GM18502 (cell line): ENCODE results near the gene PIK3CD.

Experiments used
- ATAC-seq: cut with Tn5 transposase; IDR thresholded peaks from one replicate; pipeline ENCODE4 v1.9.1; 2021; ENCODE audit warnings: mild to moderate bottlenecking; ENCODE audit not compliant: unreplicated experiment, poor library complexity

The PIK3CD gene

DNA sequence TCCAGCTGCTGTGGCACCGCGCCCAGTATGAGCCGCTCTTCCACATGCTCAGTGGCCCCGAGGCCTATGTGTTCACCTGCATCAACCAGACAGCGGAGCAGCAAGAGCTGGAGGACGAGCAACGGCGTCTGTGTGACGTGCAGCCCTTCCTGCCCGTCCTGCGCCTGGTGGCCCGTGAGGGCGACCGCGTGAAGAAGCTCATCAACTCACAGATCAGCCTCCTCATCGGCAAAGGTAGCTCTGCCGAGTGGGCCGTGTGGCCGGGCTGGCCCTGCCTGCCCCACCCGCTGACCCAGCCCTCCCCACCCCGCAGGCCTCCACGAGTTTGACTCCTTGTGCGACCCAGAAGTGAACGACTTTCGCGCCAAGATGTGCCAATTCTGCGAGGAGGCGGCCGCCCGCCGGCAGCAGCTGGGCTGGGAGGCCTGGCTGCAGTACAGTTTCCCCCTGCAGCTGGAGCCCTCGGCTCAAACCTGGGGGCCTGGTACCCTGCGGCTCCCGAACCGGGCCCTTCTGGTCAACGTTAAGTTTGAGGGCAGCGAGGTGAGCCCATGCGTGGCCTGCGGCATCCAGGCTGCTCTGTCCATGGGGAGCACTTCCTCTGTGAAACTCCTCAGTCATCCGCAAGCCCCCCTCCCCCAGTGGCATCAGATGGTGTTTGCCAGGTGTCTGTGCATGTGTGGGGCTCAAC lies 64.2 kb downstream of the PIK3CD start:
- no peak for ATAC-seq

GRCh38 chr1:9716404-9717192 lies 65.1 kb downstream of the PIK3CD start:
- no peak for ATAC-seq

DNA sequence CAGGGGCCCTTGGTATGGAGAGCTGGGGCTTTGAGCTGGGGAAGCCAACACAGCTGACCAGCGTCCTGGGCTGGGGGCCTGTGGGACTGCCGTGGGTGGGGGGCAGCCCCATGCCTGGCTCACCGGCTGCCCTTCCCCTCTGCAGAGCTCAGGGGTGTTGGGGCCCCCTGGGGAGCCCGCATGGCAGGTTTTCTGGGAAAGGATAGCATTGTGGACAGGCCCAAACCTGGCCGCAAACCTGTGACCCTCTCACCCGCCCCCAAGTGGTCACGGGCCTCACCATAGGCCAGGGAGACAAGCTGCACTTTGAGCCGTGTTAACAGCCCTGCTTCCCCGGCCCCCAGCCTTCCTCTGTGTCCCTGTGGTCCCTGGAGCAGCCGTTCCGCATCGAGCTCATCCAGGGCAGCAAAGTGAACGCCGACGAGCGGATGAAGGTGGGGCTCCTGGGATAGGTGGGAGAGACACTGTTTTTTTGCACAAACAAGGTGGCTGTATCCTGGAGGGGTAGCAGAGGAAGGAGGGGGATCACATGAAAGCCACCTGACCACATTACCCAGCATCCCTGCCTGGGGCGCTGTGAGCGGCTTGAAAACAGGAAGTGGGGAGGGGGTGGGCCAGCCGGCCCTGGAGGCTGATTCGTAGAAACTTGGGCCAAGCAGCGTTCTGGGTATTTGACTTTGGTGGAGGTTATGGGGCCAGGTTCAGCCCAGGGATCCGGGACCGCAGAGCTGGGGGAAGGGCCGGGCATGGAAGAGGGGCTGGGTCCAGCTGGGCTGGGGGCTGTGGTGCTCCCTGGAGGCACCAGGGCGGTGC lies 65.9 kb downstream of the PIK3CD start:
- peak; percentile 64 for ATAC-seq

DNA sequence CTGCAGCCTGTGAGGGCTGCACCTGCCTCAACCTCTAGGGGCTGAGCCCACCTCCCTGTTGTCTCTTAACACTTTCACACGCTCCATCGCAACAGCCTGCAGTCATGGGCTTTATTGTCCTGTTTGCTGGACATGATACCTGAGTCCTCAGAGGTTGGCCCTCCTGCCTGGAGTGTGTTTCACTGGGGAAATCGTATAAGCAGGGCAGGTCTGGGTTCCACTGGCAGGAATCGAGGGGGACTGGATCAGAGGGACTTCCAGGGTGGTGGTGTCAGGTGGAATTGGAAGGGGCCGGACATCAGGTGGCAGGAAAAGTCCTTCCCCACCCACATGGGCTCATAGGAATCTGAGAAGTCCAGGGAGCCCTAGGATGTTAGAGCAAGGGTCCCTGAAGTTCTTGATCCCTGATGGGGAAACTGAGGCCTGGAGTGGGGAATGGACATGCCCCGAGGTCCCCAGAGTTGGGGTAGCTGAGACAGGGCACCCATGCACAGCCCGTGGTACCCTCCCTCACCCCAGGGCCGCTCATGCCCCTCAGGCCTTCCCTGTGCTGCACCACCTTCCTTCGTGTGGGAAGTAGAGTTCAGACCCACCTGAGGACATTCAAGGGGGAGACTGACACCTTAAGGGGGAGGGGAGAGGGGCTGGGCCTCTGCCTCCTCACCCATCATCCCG lies 66.6 kb downstream of the PIK3CD start:
- ATAC-seq: no peak

- no peak for ATAC-seq
These were observed 68.6 kb downstream of the PIK3CD start for GRCh38 chr1:9719978-9720722.

- no peak for ATAC-seq
These were observed 69.5 kb downstream of the PIK3CD start for GRCh38 chr1:9720785-9721605.

DNA sequence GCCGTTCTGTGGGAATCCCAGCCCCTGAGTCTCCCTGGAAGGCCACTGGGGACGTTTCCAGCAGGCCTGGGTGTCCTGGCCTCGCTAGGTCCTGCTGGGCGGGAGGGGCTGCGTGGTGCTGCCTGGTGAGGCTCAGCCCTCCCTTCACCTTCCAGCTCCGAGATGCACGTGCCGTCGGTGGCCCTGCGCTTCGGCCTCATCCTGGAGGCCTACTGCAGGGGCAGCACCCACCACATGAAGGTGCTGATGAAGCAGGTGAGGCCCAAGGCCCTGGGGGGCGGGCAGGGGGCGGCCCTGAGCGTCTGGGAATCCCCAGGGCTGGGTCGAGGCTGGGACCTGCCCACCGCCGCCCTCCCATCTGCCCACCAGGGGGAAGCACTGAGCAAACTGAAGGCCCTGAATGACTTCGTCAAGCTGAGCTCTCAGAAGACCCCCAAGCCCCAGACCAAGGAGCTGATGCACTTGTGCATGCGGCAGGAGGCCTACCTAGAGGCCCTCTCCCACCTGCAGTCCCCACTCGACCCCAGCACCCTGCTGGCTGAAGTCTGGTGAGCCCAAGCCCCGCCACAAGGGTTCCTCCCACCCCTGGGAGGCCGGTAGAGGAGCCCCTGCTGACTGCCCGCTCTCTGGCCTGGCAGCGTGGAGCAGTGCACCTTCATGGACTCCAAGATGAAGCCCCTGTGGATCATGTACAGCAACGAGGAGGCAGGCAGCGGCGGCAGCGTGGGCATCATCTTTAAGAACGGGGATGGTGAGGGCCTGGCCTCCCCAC lies 70.3 kb downstream of the PIK3CD start:
- no peak for ATAC-seq

DNA sequence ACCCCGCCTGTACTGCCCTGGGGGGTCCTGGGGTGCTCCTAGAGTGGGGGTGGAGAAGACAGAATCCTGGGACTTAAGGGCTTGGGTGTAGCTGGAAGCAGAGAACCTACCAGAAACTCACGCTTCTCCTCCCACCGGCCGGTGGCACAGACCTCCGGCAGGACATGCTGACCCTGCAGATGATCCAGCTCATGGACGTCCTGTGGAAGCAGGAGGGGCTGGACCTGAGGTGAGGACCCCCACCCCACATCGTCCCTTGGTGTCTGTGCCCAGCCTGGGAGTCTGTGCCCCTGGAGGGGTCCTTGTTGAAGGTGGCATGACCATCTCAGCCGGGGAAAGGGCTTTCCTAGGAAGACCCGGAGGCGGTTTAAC lies 70.8 kb downstream of the PIK3CD start:
- ATAC-seq: no peak

DNA sequence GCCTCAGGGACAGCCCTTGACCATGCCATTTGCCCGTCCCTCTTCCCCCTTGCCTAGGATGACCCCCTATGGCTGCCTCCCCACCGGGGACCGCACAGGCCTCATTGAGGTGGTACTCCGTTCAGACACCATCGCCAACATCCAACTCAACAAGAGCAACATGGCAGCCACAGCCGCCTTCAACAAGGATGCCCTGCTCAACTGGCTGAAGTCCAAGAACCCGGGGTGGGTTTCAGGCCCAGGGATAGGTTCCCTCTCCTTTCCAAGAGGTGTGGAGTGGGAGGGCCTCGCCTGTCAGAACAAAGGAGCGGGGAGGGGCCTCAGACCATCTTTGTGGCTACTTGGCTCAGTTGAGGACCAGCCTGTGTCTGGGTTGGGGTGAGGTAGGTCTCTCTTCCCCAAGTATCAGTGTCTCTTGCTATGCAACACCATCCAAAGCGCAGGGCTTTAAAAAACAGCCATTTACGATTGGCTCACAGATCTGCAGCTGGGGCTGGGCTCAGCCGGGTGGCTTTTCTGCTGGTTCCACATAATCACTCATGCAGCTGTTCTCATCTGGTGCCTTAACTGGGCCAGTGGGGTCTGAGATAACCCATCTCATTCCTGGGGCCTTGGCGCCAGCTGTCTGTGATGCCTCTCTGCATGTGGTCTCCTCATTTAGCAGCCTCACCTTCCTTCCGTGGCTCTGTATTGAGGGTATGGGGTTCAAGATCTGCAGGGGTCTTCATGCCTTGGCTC lies 71.7 kb downstream of the PIK3CD start:
- ATAC-seq: no peak

DNA sequence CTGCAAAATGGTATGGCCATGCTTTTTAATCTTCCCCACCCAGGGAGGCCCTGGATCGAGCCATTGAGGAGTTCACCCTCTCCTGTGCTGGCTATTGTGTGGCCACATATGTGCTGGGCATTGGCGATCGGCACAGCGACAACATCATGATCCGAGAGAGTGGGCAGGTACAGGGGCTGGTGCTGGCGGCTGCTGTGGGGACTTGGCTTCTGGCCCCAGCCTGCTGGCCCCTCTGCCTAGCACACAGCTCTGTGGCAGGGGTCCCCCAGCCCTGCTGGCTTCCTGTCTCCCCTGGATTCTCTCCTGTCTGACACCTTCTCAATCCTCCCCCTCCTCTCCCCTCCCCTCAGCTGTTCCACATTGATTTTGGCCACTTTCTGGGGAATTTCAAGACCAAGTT lies 72.4 kb downstream of the PIK3CD start:
- ATAC-seq: no peak

GRCh38 chr1:9724706-9725476 lies 73.4 kb downstream of the PIK3CD start:
- no peak for ATAC-seq

DNA sequence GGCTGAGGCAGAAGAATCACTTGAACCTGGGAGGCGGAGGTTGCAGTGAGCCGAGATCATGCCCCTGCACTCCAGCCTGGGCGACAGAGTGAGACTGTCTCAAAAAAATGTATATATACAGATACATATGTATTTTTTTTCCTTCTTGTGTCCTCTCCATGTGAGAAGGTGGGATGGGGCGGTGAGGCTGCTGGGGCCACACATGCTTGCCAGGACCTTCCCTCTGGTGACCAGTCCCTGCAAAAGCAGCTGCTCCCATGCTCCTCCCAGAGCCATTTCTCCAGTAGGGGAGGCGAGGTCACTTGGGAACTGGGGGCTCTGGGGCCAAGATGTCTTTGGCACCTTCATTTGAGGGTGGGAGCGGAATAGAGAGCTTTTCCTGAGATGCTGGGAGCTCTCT lies 74.9 kb downstream of the PIK3CD start:
- no peak for ATAC-seq

GRCh38 chr1:9726905-9727595 lies 75.5 kb downstream of the PIK3CD start:
- no peak for ATAC-seq

- ATAC-seq: no peak
These were observed 77.1 kb downstream of the PIK3CD start for GRCh38 chr1:9728451-9729295.

GRCh38 chr1:9729523-9729922 lies 78.0 kb downstream of the PIK3CD start:
- no peak for ATAC-seq
